Activated naive CD8-positive, alpha-beta T cell treated with anti-CD3 and anti-CD28 coated beads, Interleukin-2, amount 50 U/mL, for 16 hours (primary cell): ENCODE results near the gene MLLT11.
A peak's percentile ranks its signal among the peaks of the same experiment; 100 is the strongest.

Source experiments
- DNase-seq: peaks from one replicate; pipeline ENCODE4 v3.0.0-alpha.2; 2020; ENCODE audit warnings: low read depth, low spot score

Gene MLLT11

GRCh38 chr1:151060007-151060656, at the start of gene MLLT11:
MLLT11 (plus strand) TSS chr1:151060397; CDS start chr1:151067225, 6,828 bp downstream.
- DNase-seq: no peak

GRCh38 chr1:151011154-151011850, 48.9 kb upstream of the MLLT11 start:
- DNase-seq: no peak

GRCh38 chr1:151012684-151013471, 47.3 kb upstream of the MLLT11 start:
- no peak for DNase-seq

GRCh38 chr1:151013518-151013917, 46.7 kb upstream of the MLLT11 start:
- DNase-seq: no peak

GRCh38 chr1:151024540-151025146, 35.6 kb upstream of the MLLT11 start:
- DNase-seq: peak; percentile 70

GRCh38 chr1:151026460-151026859, 33.7 kb upstream of the MLLT11 start:
- DNase-seq: no peak

GRCh38 chr1:151032164-151032563, 28.0 kb upstream of the MLLT11 start:
- DNase-seq: no peak

- DNase-seq: no peak
Measured at GRCh38 chr1:151035167-151035566, 25.0 kb upstream of the MLLT11 start.

- no peak for DNase-seq
Measured at GRCh38 chr1:151036356-151036755, 23.8 kb upstream of the MLLT11 start, which contains the start of gene BNIPL. BNIPL (plus strand) TSS chr1:151036586; CDS start chr1:151036726, 140 bp downstream.

GRCh38 chr1:151037032-151037431, 23.2 kb upstream of the MLLT11 start:
- no peak for DNase-seq

- no peak for DNase-seq
Measured at GRCh38 chr1:151039521-151039920, 20.7 kb upstream of the MLLT11 start.

- DNase-seq: no peak
Measured at GRCh38 chr1:151043163-151043562, 17.0 kb upstream of the MLLT11 start.

GRCh38 chr1:151047591-151047924, 12.6 kb upstream of the MLLT11 start, which contains the start of gene C1orf56:
C1orf56 (plus strand) TSS chr1:151047751; CDS start chr1:151047848, 97 bp downstream.
- DNase-seq: no peak

- no peak for DNase-seq
Measured at GRCh38 chr1:151047925-151048644, 12.1 kb upstream of the MLLT11 start.

- no peak for DNase-seq
Measured at GRCh38 chr1:151048645-151049032, 11.6 kb upstream of the MLLT11 start.

- no peak for DNase-seq
Measured at GRCh38 chr1:151049458-151049857, 10.7 kb upstream of the MLLT11 start.

GRCh38 chr1:151050051-151050688, 10.0 kb upstream of the MLLT11 start:
- DNase-seq: no peak

- no peak for DNase-seq
Measured at GRCh38 chr1:151051356-151052009, 8.7 kb upstream of the MLLT11 start.

- no peak for DNase-seq
Measured at GRCh38 chr1:151054971-151055547, 5.1 kb upstream of the MLLT11 start.

GRCh38 chr1:151055581-151055980, 4.6 kb upstream of the MLLT11 start:
- no peak for DNase-seq
